ENCODE measurements around the gene KDELR1. TPM values are rescaled to one million over a fixed set of nuclear protein-coding genes. Genes with fewer than 3 reads are reported as not detected.
A peak's percentile ranks its signal among the peaks of the same experiment; 100 is the strongest.

The KDELR1 gene
- polyA plus RNA-seq, 1 experiment, result 168 TPM

DNA sequence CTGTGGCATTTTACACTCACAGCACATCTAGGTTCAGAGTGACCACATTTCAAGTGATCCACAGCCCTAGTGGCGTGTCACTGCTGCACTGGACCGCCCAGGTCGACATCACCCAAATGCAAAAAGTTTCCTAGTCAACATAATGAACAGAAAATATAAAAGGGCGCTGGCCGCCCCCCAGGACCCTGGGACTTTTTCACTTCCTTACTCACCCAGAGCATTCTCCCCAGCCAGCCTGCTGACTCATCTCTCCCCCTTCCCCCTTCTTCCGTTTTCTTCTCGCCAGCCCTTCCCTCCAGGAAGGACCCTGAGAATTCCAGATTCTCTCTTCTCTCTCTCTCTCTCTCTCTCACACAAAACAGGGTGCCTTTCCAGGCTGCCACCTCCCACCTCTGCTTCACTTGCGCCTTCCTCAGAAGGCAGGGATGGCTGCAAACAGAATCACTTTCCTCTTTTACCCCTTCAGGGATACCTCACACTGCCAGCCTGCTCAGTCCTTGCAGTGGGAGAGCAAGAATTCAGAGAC, 33.4 kb upstream of the KDELR1 start:
- Histone ChIP-seq H3K4me3 (ENCODE audit: low read depth, low read length) (no peak overlapping the region), H3K27ac (ENCODE audit: low read depth, low read length) (peak overlapping the region; percentile 59), H3K27me3 (ENCODE audit: control insufficient read depth, insufficient read depth, low read length) (no peaks in the 10 kb centered on the region), H3K9me3 (ENCODE audit: control insufficient read depth, insufficient read depth, low read length) (no peaks in the 10 kb centered on the region; the same call in 1 of the 2 replicates)
- TF ChIP-seq, protein P1, sequence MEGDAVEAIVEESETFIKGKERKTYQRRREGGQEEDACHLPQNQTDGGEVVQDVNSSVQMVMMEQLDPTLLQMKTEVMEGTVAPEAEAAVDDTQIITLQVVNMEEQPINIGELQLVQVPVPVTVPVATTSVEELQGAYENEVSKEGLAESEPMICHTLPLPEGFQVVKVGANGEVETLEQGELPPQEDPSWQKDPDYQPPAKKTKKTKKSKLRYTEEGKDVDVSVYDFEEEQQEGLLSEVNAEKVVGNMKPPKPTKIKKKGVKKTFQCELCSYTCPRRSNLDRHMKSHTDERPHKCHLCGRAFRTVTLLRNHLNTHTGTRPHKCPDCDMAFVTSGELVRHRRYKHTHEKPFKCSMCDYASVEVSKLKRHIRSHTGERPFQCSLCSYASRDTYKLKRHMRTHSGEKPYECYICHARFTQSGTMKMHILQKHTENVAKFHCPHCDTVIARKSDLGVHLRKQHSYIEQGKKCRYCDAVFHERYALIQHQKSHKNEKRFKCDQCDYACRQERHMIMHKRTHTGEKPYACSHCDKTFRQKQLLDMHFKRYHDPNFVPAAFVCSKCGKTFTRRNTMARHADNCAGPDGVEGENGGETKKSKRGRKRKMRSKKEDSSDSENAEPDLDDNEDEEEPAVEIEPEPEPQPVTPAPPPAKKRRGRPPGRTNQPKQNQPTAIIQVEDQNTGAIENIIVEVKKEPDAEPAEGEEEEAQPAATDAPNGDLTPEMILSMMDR (IDR thresholded peaks at IDR 0.05; ENCODE audit: low read depth, low read length), result no peak
- POLR2A ChIA-PET, result no interaction called here
- CTCF ChIA-PET, result interaction anchor here (0.7 kb wide), 1 partner anchor 11 kb away, joined by 8 read pairs; no protein-coding TSS in a partner anchor
- no peak for DNase-seq (ENCODE audit: low read depth, low spot score)

GRCh38 chr19:48421548-48421947, 30.2 kb upstream of the KDELR1 start:
- no peaks in the 10 kb centered on the region for H3K27me3 ChIP-seq (ENCODE audit: control insufficient read depth, insufficient read depth, low read length)
- H3K4me3 ChIP-seq (ENCODE audit: low read depth, low read length), result no peak overlapping the region
- no peak overlapping the region for H3K27ac ChIP-seq (ENCODE audit: low read depth, low read length)
- no peak for DNase-seq (ENCODE audit: low read depth, low spot score)
- POLR2A ChIA-PET, result no interaction called here
- TF ChIP-seq, protein P1 (IDR thresholded peaks at IDR 0.05; ENCODE audit: low read depth, low read length), result no peak
- H3K9me3 ChIP-seq (ENCODE audit: control insufficient read depth, insufficient read depth, low read length), result no peaks in the 10 kb centered on the region; the same call in 1 of the 2 replicates
- CTCF ChIA-PET, result no interaction called here

DNA sequence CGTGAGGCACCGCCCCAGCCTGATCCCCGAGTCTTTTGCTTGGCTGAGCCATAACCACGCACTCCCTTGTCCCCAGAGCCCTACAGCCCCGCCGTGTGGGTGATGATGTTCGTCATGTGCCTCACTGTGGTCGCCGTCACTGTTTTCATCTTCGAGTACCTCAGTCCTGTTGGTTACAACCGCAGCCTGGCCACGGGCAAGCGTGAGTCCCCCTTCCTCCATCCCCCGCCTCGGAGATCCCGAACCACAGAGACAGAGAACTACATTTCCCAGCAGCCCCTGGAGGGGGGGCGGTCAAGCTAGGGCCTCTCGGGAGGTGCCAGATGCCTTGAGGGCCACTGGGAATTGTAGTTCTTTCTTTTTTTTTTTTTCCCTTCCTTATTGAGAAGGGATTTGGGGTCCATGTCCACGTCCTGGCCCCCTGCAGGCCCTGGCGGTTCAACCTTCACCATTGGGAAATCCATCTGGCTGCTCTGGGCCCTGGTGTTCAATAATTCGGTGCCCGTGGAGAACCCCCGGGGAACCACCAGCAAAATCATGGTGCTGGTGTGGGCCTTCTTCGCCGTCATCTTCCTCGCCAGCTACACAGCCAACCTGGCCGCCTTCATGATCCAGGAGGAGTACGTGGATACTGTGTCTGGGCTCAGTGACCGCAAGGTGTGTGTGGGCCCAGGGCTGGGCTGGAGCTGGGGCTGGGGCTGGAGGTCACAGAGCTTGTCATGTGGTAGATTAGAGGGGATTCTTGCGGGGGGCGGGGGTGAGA, 28.0 kb upstream of the KDELR1 start:
- TF ChIP-seq, protein P1 (IDR thresholded peaks at IDR 0.05; ENCODE audit: low read depth, low read length), result no peak
- ChIA-PET CTCF (interaction anchor here (0.6 to 1.1 kb wide), 2 partner anchors 26 to 929 kb away, joined by 3 read pairs; no protein-coding TSS in a partner anchor), POLR2A (interaction anchor here (1.7 kb wide), 1 partner anchor 28 kb away, joined by 4 read pairs; the partner anchor contains the start of gene KDELR1)
- DNase-seq (ENCODE audit: low read depth, low spot score), result no peak
- Histone ChIP-seq H3K9me3 (ENCODE audit: control insufficient read depth, insufficient read depth, low read length) (no peaks in the 10 kb centered on the region; the same call in 1 of the 2 replicates), H3K27me3 (ENCODE audit: control insufficient read depth, insufficient read depth, low read length) (no peaks in the 10 kb centered on the region), H3K4me3 (ENCODE audit: low read depth, low read length) (no peak overlapping the region), H3K27ac (ENCODE audit: low read depth, low read length) (no peak overlapping the region)

- H3K4me3 ChIP-seq (ENCODE audit: low read depth, low read length), result no peak overlapping the region
- no peak for DNase-seq (ENCODE audit: low read depth, low spot score)
- ChIA-PET CTCF (interaction anchor here (0.6 to 1.1 kb wide), 2 partner anchors 26 to 75 kb away, joined by 3 read pairs; no protein-coding TSS in a partner anchor), POLR2A (no interaction called here)
- no peaks in the 10 kb centered on the region for H3K27me3 ChIP-seq (ENCODE audit: control insufficient read depth, insufficient read depth, low read length)
- no peaks in the 10 kb centered on the region; the same call in 1 of the 2 replicates for H3K9me3 ChIP-seq (ENCODE audit: control insufficient read depth, insufficient read depth, low read length)
- no peak overlapping the region for H3K27ac ChIP-seq (ENCODE audit: low read depth, low read length)
- TF ChIP-seq, protein P1 (IDR thresholded peaks at IDR 0.05; ENCODE audit: low read depth, low read length), result peak; percentile 15; the same call in 1 of the 2 replicates
Measured at GRCh38 chr19:48418317-48419064, 27.1 kb upstream of the KDELR1 start.
